Suprapubic skin (tissue), 4 donors: ENCODE data around the gene DSCAML1.

Source experiments
- CTCF ChIP-seq, 2 donors: fragments of 200-600 bp in 1 of 2; fragments of 450-650 bp in 1 of 2; sonication (generic) in 1 of 2; IDR thresholded peaks; one replicate each; pipeline ENCODE4 v1.5.1; 2016 to 2019; ENCODE audit warnings: antibody characterized with exemption in 2 of 2, mild to moderate bottlenecking in 1 of 2, moderate library complexity in 1 of 2
- POLR2A ChIP-seq, 2 donors: fragments of 450-650 bp; IDR thresholded peaks; one replicate each; pipeline ENCODE4 v1.6.1; 2017; ENCODE audit warnings: antibody characterized with exemption in 2 of 2, mild to moderate bottlenecking in 2 of 2, moderate library complexity in 2 of 2
- POLR2AphosphoS5 ChIP-seq, 3 donors: sonication (generic); formaldehyde crosslinking; IDR thresholded peaks; one replicate each; pipeline ENCODE4 v1.6.1; 2017; ENCODE audit warnings: antibody characterized with exemption in 3 of 3

GRCh38 chr11:117771197-117771596 is 25.8 kb downstream of the DSCAML1 start:
- TF ChIP-seq CTCF (IDR thresholded peaks at IDR 0.05) (no peak), POLR2A (IDR thresholded peaks at IDR 0.05) (no peak), POLR2AphosphoS5 (IDR thresholded peaks at IDR 0.05) (no peak)
